Measurements from ENCODE around the gene GAPT.

DNA sequence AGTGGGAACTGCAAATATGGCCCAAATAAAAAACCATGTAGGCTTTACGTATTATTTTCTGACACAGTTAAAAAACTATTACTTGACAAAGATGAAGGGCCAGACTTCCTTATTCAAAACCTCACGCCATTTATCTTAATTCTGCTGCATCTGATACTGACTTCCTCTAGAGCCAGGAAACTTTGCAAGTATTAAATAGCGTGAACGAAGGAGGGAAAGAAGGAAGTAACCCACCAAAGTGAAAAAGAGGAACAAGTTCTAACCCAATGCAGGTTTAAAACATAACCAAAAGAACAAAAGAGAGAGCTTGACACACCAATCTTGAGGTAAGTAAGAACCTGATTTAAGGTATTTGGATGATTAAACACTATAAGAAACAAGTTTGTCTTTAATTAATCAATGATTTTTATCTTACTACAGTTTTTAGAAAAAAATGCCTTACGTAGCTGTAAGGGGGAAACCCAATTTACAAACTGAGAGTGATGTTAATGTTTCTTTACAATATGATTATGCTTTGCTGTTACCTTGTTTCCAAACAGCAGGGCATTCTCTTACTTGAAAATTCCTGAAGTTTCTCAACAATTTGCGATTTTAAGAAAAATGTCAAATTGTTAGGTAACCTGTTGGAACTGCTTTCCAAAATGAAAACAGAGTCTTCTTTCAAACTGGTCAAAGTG lies at the start of gene GAPT:
- TF ChIP-seq TCF4 (CRISPR knock-in tag; IDR thresholded peaks at IDR 0.05; ENCODE audit: borderline replicate concordance) (no peak), PPARA (CRISPR knock-in tag; IDR thresholded peaks at IDR 0.05; ENCODE audit: borderline replicate concordance) (no peak), SNAI2 (CRISPR knock-in tag; IDR thresholded peaks at IDR 0.05) (no peak)
- TF ChIP-seq, protein P1, sequence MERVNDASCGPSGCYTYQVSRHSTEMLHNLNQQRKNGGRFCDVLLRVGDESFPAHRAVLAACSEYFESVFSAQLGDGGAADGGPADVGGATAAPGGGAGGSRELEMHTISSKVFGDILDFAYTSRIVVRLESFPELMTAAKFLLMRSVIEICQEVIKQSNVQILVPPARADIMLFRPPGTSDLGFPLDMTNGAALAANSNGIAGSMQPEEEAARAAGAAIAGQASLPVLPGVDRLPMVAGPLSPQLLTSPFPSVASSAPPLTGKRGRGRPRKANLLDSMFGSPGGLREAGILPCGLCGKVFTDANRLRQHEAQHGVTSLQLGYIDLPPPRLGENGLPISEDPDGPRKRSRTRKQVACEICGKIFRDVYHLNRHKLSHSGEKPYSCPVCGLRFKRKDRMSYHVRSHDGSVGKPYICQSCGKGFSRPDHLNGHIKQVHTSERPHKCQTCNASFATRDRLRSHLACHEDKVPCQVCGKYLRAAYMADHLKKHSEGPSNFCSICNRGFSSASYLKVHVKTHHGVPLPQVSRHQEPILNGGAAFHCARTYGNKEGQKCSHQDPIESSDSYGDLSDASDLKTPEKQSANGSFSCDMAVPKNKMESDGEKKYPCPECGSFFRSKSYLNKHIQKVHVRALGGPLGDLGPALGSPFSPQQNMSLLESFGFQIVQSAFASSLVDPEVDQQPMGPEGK (CRISPR knock-in tag; IDR thresholded peaks at IDR 0.05; ENCODE audit: borderline replicate concordance): no peak
